ENCODE measurements around the gene ZNF592. TPM values are rescaled to one million over a fixed set of nuclear protein-coding genes. Genes with fewer than 3 reads are reported as not detected.

The ZNF592 gene
- total and polyA plus RNA-seq, 9 of the 15 experiments (the other 6 are each of a cell fraction or from before 2014, with no cell fraction given): 0.88 to 23.8 (median 7.4) TPM

GRCh38 chr15:84789762-84790161 is 41.4 kb downstream of the ZNF592 start (continued):
- TF ChIP-seq MEF2D (tag; conservative IDR thresholded peaks at IDR 0.05; ENCODE audit: low read depth) (no peak), SUPT5H (IDR thresholded peaks at IDR 0.05) (no peak), YBX1 (IDR thresholded peaks at IDR 0.05) (no peak)

DNA sequence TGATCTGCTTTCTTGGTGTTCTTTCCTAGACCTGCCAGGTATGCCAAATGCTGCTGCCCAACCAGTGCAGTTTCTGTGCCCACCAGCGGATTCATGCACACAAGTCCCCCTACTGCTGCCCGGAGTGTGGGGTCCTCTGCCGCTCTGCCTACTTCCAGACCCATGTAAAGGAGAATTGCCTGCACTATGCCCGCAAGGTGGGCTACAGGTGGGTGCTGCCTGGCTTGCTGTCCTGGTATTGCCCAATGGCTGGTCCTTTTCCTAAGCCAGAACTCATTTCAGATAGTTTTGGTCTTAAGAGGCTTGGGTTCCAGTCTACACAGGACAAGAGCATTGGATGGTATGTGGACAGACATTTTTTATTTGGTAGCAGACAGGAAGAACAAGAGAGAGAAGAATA is 42.3 kb downstream of the ZNF592 start:
- H3K27ac ChIP-seq (ENCODE audit: extremely low read depth, low read depth, low read length): no peak overlapping the region
- WGBS (ENCODE audit: insufficient coverage, low coverage, missing lambda C conversion rate): 97% methylated on average over 4 of the region's 4 CpGs
- no peak for DNase-seq (ENCODE audit: extremely low read depth in 1 of 4, low spot score in 3 of 4)
- no TSS peak for BruUV-seq (replicated peaks)
- in situ Hi-C loops (cut with MboI) (no loop called here), intact Hi-C loops (cut with micrococcal nuclease) (no loop called here)
- CTCF ChIA-PET (ENCODE audit: low intra/inter-chr PET ratio): no interaction called here
- no peaks in the 10 kb centered on the region for H3K27me3 ChIP-seq (ENCODE audit: control insufficient read depth in 2 of 2, insufficient read depth in 2 of 2, low read length in 2 of 2)
- no peak overlapping the region for H3K4me2 ChIP-seq (ENCODE audit: insufficient read depth, low read length)
- H3K36me3 ChIP-seq (ENCODE audit: control insufficient read depth, insufficient read depth, low read length): peaks cover 73% of the 10 kb centered on the region
- no peak overlapping the region for H3K4me3 ChIP-seq
- H3K9me1 ChIP-seq (ENCODE audit: control insufficient read depth, insufficient read depth, low read length): no peaks in the 10 kb centered on the region
- peak overlapping the region in 1 of 2 experiments; percentile 56; a peak in 1 of 4 replicates for H3K9ac ChIP-seq (ENCODE audit: insufficient read depth in 1 of 2, low read depth in 2 of 2, low read length in 2 of 2)
- no peaks in the 10 kb centered on the region for H3K9me3 ChIP-seq (replicated peaks; ENCODE audit: control insufficient read depth, insufficient read depth, low read depth, low read length)
- H4K20me1 ChIP-seq (replicated peaks; ENCODE audit: control insufficient read depth, insufficient read depth, low read length): peaks cover 6% of the 10 kb centered on the region
- no peak for ATAC-seq
- no peak overlapping the region for H2AFZ ChIP-seq (ENCODE audit: low read depth, low read length)
- POLR2A ChIA-PET: no interaction called here
- FAIRE-seq: no peak
- TF ChIP-seq CHD2 (IDR thresholded peaks at IDR 0.05; ENCODE audit: low read depth, low read length): no peak
- TF ChIP-seq NR2F6 (CRISPR knock-in tag; IDR thresholded peaks at IDR 0.05): no peak
- no peak for TF ChIP-seq ETV1 (tag; conservative IDR thresholded peaks at IDR 0.05; ENCODE audit: low read depth)
- TF ChIP-seq, protein P1, sequence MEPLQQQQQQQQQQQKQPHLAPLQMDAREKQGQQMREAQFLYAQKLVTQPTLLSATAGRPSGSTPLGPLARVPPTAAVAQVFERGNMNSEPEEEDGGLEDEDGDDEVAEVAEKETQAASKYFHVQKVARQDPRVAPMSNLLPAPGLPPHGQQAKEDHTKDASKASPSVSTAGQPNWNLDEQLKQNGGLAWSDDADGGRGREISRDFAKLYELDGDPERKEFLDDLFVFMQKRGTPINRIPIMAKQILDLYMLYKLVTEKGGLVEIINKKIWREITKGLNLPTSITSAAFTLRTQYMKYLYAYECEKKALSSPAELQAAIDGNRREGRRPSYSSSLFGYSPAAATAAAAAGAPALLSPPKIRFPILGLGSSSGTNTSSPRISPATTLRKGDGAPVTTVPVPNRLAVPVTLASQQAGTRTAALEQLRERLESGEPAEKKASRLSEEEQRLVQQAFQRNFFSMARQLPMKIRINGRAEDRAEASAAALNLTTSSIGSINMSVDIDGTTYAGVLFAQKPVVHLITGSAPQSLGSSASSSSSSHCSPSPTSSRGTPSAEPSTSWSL (CRISPR knock-in tag; IDR thresholded peaks at IDR 0.05; ENCODE audit: borderline replicate concordance): no peak
- TF ChIP-seq NR0B1 (IDR thresholded peaks at IDR 0.05; ENCODE audit: partially characterized antibody): no peak
- no peak for TF ChIP-seq PHB (CRISPR knock-in tag; IDR thresholded peaks at IDR 0.05)
- no peak for TF ChIP-seq GMEB1 (CRISPR knock-in tag; IDR thresholded peaks at IDR 0.05)
- no peak for TF ChIP-seq PATZ1 (CRISPR knock-in tag; IDR thresholded peaks at IDR 0.05; ENCODE audit: borderline replicate concordance)
- TF ChIP-seq ATF1 (CRISPR knock-in tag; IDR thresholded peaks at IDR 0.05): no peak
- TF ChIP-seq ATF1 (tag; IDR thresholded peaks at IDR 0.05): no peak
- no peaks in the 10 kb centered on the region; a peak in 1 of 5 replicates for H3K4me1 ChIP-seq (replicated peaks in 1 of 2; ENCODE audit: control insufficient read depth in 2 of 2, insufficient read depth in 2 of 2, low read length in 2 of 2)
- H3K79me2 ChIP-seq (ENCODE audit: control insufficient read depth, insufficient read depth, low read length): peaks cover 36% of the 10 kb centered on the region

All from K562 (cell line).